HFF-Myc (cell line): ENCODE measurements around the gene CACNA1C.

Source experiments
- DNase-seq: peaks from one replicate; pipeline ENCODE4 v3.0.0-alpha.2; 2011; ENCODE audit warnings: low read depth; ENCODE audit errors: extremely low read depth
- H3K4me3 ChIP-seq: replicated peaks from 2 replicates; pipeline ENCODE4 v1.5.1; 2011; ENCODE audit warnings: low read depth, mild to moderate bottlenecking, control low read depth, low read length
- TF ChIP-seq, protein P1 (sequence below): IDR thresholded peaks from 2 replicates; pipeline ENCODE4 v1.5.1; 2012; ENCODE audit warnings: mild to moderate bottlenecking, low read depth, low read length, control low read depth; ENCODE audit errors: missing control alignments

Gene CACNA1C

DNA sequence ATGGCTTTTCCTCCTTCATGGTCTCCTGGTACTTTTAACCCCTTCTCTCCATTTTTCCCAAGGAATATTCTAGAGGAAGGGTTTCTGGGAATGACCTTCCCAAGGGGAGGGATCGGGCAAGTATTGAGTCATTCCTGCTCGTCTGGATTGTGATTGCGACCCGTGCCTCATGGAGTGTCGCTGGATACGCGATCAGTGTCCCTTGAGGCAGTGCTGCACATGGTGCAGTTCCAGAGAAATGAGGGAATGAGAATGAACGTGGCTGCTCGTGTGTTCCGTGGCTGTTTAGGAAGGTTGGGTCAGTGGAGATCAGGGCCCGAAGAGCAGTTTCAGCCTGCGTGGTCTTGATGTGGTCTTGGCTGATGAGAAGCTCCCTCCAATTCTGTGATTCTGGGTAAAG is 234.4 kb downstream of the CACNA1C start:
- DNase-seq: no peak
- H3K4me3 ChIP-seq: no peak overlapping the region
- TF ChIP-seq, protein P1, sequence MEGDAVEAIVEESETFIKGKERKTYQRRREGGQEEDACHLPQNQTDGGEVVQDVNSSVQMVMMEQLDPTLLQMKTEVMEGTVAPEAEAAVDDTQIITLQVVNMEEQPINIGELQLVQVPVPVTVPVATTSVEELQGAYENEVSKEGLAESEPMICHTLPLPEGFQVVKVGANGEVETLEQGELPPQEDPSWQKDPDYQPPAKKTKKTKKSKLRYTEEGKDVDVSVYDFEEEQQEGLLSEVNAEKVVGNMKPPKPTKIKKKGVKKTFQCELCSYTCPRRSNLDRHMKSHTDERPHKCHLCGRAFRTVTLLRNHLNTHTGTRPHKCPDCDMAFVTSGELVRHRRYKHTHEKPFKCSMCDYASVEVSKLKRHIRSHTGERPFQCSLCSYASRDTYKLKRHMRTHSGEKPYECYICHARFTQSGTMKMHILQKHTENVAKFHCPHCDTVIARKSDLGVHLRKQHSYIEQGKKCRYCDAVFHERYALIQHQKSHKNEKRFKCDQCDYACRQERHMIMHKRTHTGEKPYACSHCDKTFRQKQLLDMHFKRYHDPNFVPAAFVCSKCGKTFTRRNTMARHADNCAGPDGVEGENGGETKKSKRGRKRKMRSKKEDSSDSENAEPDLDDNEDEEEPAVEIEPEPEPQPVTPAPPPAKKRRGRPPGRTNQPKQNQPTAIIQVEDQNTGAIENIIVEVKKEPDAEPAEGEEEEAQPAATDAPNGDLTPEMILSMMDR: no peak

DNA sequence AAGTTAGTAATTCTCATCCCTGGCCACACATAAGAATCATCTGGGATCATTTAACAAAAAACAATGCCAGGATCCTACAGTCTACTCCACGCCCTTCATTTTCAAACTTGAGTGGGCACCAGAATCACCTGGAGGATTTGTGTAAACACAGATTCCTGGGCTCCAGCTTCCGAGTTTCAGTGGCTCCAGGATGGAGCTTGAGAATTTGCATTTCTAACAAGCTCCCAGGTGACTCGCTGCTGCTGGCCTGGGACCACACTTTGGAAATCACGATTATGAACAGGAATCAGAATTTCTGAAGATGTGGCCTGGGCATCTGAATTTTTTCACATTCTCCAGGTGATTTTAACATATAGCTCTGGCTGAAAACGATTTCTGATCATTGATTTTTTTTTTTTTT is 234.8 kb downstream of the CACNA1C start:
- H3K4me3 ChIP-seq: no peak overlapping the region
- no peak for DNase-seq
- TF ChIP-seq, protein P1: no peak

DNA sequence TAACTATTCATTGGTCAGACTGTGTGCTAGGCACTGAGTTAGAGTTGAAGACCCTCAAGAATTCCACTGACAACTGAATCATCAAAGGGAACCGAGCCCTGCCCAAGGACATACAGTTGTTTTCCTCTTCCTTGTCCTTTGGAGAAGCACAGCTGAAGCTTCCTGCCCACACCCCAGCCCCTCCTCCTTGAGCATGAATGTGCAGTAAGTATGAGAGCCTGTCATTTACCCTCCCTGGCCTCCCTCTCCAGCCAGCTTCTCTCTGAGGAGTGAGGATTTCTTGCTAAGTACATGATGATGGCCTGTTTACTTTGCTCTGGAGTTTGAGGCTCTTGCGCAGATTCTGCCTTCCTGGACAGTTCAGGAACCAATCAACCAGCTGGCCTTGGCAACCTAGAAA is 235.2 kb downstream of the CACNA1C start:
- no peak for DNase-seq
- H3K4me3 ChIP-seq: no peak overlapping the region
- TF ChIP-seq, protein P1: no peak

DNA sequence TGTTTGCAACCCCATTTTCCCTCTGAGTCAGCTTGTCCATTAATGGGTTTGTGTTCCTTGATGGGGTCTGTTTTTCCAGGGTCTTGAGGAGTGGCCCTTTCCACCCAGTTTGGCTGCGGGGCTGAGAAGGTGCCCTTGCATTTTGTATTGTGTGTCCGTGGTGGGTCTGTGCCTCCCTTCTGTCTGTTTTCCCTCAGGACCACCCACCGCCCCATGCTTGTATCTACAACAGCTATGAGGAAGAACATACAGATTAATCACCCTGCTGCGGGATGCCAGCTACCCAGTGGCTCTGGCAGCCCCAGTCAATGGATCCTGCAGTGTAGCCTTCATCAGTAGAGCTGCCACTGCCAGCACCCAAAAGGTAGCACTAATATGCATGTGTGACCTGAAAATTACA is 235.7 kb downstream of the CACNA1C start:
- no peak overlapping the region for H3K4me3 ChIP-seq
- no peak for DNase-seq
- TF ChIP-seq, protein P1: no peak

DNA sequence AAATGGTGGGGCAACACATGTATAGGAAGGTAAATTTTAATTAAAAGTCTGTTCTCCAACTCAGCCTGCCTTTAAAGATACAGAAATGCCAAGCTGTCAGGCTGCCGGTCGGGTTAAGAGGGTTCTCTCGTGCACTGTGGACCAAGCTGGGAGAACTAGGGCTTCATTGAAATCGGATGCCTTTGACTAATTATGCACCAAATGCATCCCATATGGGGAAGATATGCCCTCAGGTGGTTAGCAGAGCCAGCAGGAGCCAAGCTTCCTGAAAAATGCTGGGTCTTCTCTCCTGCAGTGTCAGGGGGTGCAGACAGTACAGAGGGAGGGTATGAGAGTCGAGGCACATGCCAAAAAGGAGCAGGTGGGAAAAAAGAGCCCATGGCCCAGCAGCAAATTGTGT is 236.1 kb downstream of the CACNA1C start:
- H3K4me3 ChIP-seq: no peak overlapping the region
- no peak for DNase-seq
- TF ChIP-seq, protein P1: no peak

DNA sequence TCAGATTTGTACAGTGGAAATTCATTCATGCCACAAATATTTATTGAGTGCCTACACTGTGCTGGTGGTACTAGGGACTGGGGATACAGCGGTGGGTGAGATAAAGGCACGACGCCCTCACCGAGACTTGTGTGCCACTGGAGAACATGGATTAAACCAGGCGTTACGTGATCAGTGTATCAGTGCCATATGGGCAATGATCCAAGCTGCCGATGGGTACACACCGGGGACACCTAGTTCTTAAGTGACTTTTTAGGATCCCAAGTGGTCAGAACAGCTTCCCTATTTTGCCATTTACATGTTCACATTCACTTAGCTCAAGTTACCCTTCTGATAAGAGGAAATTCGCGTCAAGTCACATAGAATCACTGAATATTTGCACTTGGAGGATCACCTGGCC is 236.7 kb downstream of the CACNA1C start:
- TF ChIP-seq, protein P1: no peak
- H3K4me3 ChIP-seq: no peak overlapping the region
- no peak for DNase-seq

DNA sequence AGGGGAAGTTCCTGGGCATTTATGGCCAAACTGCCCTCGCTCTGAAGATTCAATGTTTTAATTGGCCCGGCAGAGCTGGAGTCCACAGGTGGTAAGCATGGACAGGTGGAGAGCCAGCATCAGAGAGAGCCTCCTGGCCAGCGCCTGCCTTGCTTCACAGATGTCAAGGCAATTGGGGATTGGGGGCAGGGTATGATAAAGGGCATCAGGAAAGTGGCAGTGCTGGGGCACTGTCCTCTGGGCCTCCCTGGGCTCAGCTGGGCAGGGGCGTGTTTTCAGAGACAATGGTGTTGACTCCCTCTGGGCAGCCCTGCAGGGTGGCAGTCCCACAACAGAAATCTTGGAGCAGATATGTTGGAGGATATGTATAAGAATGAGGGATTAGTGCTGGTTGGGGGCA is 237.3 kb downstream of the CACNA1C start:
- DNase-seq: no peak
- TF ChIP-seq, protein P1: no peak
- no peak overlapping the region for H3K4me3 ChIP-seq
